Stimulated activated CD8-positive, alpha-beta memory T cell treated with anti-CD3 and anti-CD28 coated beads, Interleukin-15, amount 100 ng/mL, for 4 hours (primary cell): ENCODE data around the gene TRIM68.

Source experiments
- DNase-seq, 2 donors: peaks; one replicate each; pipeline ENCODE4 v3.0.0-alpha.2; 2020; ENCODE audit warnings: low read depth in 2 of 2

The TRIM68 gene

DNA sequence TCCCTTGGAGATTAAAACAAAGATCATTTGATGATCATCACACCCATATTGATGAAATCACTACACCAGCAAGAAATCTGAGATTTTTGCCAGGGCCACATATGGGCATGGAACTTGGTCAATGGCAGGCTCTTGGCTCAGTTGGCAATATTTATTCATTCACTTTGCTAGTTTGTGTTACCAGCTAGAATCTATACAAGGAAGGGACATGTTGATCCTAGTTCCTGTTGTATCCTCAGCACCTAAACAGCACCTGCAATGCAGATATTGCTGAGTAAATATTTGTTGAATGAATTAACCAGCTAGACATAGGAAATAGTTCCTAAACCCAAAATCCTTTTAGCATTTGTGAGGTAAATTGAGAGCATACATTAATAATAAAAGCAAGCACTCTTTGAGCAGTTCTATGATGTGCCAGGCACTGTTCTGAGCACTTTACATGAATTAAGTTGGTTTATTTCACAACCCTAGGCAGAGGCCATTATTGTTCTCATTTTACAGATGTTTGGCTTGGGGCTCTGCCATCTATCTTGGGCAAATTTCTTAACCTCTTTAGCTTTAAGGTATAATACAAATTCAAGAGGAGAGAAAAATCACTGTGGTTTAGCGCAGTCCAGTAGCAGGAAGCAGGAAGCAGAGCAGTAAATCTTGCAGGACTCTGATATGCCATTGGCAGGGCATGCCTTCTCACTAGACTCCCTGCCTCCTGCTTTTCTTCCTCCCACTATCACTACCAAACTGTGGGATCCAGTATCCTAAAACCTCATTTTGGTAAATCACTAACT, 1.6 kb downstream of the TRIM68 start:
- DNase-seq = no peak

- no peak for DNase-seq
Measured at GRCh38 chr11:4605057-4605456, 3.0 kb downstream of the TRIM68 start.

GRCh38 chr11:4593739-4594138, 14.3 kb downstream of the TRIM68 start, which contains the start of gene OR52I1:
OR52I1 (plus strand) TSS chr11:4594039; CDS start chr11:4594039, 0 bp downstream.
- DNase-seq = no peak

DNA sequence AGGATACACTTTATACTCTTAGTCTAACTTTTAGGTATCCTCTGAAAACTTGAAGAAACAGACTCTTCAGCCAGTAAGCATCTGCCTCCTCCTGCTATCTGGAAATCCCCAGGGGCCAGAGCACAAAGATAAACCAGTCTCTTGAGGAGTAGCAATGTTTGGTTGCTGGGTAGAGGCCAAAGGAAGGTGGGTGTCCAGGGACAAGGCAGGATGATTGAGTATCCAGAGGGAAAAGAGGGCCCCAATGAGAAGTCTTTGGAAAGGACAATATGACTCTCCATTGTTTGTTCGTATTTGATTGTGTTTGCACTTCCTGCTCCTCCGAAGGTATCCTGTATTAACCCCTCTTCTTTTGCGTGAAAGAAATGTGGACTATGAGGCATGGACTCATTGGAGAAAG, 19.0 kb downstream of the TRIM68 start:
- DNase-seq = no peak

- DNase-seq = no peak
Measured at GRCh38 chr11:4581443-4581842, 26.6 kb downstream of the TRIM68 start, which contains the start of gene OR52I2. OR52I2 (plus strand) TSS chr11:4581743.

GRCh38 chr11:4580124-4580523, 27.9 kb downstream of the TRIM68 start:
- no peak for DNase-seq

- no peak for DNase-seq
Measured at GRCh38 chr11:4578624-4579023, 29.4 kb downstream of the TRIM68 start.

DNA sequence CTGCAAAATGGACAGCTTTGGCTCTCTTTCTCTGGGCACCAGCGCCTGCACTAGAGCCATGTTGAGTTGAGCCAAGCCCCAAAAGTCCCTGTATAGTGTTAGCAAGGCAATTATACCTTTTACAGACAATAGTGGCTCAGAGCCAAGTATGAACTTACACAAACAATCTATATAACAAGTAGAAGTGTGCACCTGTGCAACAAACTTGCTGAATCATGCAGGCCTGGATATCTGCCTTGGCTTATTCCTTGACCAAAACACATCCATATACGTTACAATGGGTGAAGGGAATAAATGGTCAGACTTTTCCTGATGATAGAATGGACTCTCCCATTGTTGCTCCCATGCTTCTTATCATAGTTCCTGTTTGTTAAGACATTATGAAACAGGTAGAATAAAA, 30.3 kb downstream of the TRIM68 start:
- no peak for DNase-seq

DNA sequence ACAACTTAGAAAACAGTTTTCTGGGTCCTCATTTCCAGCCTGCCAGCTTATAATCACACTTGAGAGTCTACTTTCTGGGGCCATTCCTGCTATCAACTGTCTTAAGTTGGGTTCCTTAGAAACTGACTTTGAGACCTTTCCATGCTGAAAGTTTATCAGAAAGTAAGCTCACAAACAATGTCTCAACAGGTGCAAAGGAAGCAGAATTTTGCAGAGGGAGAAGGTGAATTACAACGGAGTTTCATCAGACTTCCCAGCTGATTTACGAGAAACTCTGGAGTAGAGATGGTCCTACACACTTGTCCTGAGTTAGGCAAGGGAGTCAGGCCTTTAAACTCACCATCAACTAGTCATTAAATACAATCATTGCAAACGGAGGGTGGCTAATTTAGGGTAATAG, 31.2 kb downstream of the TRIM68 start:
- no peak for DNase-seq

- DNase-seq = no peak
Measured at GRCh38 chr11:4569075-4569474, 39.0 kb downstream of the TRIM68 start.

GRCh38 chr11:4565371-4565770, 42.7 kb downstream of the TRIM68 start:
- DNase-seq = no peak

GRCh38 chr11:4560467-4560866, 47.6 kb downstream of the TRIM68 start:
- DNase-seq = no peak

DNA sequence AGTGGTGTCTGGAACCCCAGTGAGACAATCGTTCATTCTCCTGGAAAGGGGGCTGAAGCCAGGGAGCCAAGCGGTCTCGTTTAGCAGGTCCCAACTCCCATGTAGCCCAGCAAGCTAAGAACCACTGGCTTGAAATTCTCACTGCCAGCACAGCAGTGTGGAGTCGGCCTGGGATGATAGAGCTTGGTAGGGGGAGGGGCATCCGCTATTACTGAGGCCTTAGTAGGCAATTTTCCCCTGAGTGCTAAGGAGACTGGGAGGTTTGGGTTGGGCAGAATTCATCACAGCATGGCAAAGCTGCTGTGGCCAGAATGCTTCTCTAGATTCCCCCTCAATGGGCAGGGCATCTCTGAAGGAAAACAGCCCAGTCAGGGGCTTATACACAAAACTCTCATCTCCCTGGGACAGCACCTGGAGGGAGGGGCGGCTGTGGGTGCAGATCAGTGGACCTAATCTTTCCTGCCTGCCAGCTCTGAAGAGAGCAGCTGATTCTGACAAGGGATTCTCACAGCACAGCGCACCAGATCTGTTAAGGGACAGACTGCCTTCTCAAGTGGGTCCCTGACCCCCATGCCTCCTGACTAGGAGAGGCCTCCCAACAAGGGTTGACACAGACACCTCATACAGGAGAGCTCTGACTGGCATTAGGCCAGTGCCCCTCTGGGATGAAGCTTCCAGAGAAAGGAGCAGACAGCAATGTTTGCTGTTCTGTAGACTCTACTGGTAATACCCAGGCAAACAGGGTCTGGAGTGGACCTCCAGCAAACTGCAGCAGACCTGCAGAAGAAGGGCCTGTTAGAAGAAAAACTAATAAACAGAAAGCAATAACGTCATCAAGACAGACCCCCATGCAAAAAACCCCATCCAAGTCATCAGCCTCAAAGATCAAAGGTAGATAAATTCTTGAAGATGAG, 48.2 kb downstream of the TRIM68 start:
- DNase-seq = no peak

- DNase-seq = no peak
Measured at GRCh38 chr11:4551346-4551979, 56.6 kb downstream of the TRIM68 start.
